Right ventricle myocardium inferior (tissue), 1 donor: Measurements from ENCODE around the gene TJP3. TPM values are rescaled to one million over a fixed set of nuclear protein-coding genes. Genes with fewer than 3 reads are reported as not detected.

ENCODE experiments used
- ATAC-seq: fragments of 200-7000 bp; cut with Tn5 transposase; one replicate; pipeline ENCODE4 v1.9.1; 2020; ENCODE audit warnings: mild to moderate bottlenecking, moderate library complexity
- DNase-seq: peaks from one replicate; pipeline ENCODE4 v3.0.0; 2021; ENCODE audit errors: missing footprints
- intact Hi-C: fragments of 100-400 bp; cut with DNase I; formaldehyde crosslinking; loops from one replicate; pipeline ENCODE4 v1.11.0; 2022
- total RNA-seq: library from RNA; stranded (reverse); fragmentation: NEBNext Ultra II Directional; extraction: Animal tissue kit (Norgen Biotek cat#: 25700); gene quantifications from one replicate; pipeline ENCODE4 v1.2.1, GENCODE V29; 2021
- donor health status: DM: no; HTN: yes; CAD: no; lungs with severe emphysema.

TJP3 gene
- total RNA-seq, 1 donor from 2014 or later, result 0.62 TPM

- ATAC-seq (no peak), DNase-seq (no peak)
- intact Hi-C loops, result no loop called here
Measured at GRCh38 chr19:3774621-3775373, 66.6 kb downstream of the TJP3 start.

DNA sequence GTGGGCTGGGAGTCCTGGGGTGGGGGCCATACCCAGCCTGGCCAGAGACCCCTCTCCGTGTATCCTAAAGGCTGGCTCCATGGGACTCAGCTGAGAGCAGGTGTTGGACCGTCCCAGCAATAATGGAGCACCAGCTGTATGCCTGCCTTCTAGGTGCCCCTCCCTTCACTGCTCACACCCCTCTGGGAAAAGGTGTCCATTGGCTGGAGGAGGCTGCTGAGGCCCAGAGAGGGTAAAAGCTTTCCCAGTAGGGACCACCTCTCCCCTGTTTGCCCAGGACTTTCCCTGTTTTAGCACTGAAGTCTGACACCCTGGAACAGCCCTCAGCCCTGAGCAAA lies 67.2 kb downstream of the TJP3 start:
- DNase-seq (no peak), ATAC-seq (no peak)
- intact Hi-C loops, result no loop called here

DNA sequence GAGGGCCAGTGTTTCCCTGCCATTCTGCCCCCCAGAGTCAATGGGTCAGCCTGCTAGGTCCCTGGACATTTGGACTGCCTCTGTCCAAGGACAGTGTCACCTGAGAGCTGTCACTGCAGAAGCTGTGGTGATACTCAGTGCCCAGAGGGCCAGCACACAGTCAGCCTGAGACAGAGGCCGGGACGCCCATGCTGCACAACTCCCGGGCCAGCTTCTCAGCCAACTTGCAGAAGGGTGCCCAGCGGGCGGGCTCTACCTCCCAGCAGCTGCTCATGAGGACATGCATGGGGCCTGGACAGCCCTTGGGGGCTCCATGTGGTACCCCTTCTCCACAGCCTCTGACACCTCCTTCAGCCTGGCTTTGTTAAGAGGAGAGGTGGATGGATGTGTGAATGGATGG lies 67.6 kb downstream of the TJP3 start:
- ATAC-seq (no peak), DNase-seq (no peak)
- intact Hi-C loops, result no loop called here

- ATAC-seq (no peak), DNase-seq (no peak)
- intact Hi-C loops, result no loop called here
Measured at GRCh38 chr19:3776479-3777040, 68.4 kb downstream of the TJP3 start.

- DNase-seq (no peak), ATAC-seq (no peak)
- intact Hi-C loops, result no loop called here
Measured at GRCh38 chr19:3778104-3778867, 70.1 kb downstream of the TJP3 start.

DNA sequence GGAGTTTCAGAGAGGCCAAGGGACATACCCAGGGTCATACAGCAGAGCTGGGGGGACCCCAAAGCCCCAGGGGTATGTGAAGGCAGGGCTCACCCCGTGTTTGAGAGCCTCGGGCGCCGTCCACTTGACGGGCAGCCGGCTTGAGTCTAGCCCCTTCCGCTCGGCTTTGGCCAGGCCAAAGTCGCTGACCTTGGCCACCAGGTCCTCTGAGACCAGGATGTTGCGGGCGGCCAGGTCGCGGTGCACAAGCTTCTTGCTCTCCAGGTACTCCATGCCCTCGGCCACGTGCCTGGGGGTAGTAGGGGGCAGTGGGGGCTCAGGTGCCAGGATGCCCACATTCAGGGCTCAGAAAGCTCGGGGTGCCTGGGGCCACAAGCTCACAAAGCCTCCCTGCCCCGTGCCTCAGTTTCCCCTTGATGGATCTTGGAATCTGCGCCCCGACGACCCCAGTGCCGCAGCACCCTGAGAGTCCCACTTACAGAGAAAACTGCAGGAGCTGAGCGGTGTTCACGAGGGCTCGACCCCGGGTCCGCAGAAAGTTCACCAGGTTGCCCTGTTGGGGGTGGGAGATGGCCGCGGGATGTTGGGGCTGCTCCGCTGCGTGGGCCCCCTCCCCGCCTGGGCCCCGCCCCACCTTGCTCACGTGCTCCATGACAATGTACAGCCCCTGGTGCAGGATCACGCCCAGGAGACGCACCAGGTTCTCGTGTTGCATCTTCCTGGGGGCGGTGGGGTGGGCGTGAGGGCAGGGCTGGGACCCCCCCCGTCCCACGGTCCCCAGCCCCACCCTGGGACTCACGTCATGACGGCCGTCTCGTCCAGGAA lies 70.9 kb downstream of the TJP3 start:
- ATAC-seq, result no peak
- intact Hi-C loops, result no loop called here
- DNase-seq, result no peak

DNA sequence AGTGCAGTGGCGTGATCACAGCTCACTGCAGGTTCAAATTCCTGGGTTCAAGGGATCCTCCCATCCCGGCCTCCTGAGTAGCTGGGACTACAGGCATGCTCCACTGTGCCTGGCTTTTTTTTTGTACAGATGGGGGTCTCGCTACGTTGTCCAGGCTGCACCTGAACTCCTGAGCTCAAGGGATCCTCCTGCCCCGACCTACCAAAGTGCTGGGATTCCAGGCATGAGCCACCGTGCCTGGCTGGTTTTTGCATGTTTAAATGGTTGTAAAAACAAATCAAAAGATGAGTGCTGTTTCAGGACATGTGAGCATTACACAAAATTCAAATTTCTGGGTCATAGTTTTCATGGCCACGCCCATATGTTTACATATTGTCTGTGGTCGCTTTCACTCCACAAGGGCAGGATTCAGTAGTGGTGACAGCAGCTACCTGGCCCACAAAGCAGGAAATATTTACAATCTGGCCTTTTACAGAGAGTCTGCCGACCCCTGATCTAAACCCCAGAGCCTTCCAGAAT lies 72.7 kb downstream of the TJP3 start:
- intact Hi-C loops, result no loop called here
- ATAC-seq (no peak), DNase-seq (no peak)

DNA sequence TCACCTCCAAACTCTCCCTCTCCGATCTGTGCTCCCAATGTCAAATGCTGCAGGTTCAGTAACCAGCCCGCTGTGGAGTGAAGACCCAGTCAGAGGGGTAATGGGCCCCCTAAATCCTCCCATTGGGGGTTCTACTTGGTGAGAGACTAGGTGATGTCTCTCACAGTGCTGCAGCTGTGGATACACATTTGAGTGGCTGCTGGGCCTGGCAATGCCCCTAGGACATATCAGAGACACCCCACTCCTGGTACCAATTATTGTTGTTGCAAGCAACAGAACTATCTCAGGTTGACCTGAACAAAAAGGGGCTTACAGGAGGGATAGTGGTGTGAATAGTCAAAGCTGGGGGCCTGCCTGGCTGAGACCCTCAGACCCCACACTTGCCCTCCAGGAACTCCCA lies 73.4 kb downstream of the TJP3 start:
- intact Hi-C loops, result no loop called here

GRCh38 chr19:3782330-3782729 lies 74.1 kb downstream of the TJP3 start:
- ATAC-seq (no peak), DNase-seq (no peak)
- intact Hi-C loops, result no loop called here

More for the DNA sequence above, 73.4 kb downstream of the TJP3 start:
- ATAC-seq (no peak), DNase-seq (no peak)

DNA sequence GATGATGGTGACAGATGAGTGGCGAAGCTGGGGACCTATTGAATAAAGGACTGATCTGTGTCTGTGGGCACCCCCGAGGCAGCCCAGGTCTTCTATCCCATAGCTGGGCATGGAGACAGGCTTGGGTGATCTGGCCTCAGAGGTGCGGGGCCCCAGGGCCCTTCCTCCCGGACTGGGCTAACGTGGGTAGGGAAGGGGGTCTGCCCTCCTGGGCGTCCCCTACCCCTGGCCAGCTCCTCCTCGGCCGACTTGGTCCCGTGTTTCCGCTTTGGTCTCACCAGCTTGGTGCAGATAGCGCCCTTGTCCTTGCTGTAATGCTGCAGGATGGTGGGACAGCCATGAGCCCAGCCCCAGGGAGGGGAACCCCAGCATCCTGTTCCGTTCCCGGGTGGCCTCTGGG lies 74.7 kb downstream of the TJP3 start:
- intact Hi-C loops, result no loop called here
- DNase-seq, result no peak
- no peak for ATAC-seq

GRCh38 chr19:3783660-3784584 lies 75.7 kb downstream of the TJP3 start:
- intact Hi-C loops, result no loop called here
- DNase-seq (no peak), ATAC-seq (no peak)

DNA sequence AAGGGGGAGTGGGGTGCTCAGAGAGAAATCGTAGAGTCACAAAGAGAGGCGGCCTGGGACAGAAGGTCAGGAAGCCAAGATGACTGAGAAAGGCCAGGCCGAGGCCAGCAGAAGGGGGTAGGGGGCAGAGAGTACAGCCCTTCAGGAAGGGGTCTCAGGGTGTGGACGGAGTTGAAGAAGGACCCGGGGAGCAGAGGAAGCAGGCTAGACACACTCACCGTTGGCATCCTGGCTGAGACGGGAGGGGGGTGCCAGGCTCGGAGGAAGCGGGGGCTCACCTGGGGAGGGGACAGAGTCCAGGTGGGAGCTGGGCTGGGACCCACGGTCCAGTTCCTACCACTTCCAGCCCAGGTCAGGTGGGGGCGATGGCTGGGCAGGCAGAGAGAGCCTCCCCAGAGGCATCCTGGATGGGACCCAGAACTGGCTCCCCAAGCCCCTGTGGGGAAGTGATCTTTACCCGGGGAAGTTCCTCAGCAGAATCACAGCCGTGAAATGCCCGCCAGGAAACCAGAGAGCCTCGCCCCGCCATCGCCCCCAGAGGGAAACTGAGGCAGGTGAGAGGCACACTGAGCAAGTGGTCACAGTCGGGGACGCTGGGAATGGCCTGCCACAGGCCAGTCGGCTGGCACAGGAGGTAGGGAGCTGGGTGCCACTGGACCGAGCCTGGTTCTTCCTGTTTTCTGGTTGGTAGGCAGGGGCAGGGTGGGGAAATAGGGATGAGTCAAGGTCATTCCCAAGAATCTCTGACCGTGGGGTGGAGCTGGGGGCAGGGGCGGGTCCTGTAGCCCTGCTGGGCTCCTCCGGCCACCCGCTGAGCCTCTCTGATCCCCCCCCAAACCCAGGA lies 76.6 kb downstream of the TJP3 start:
- no peak for ATAC-seq
- no peak for DNase-seq
- intact Hi-C loops, result no loop called here

DNA sequence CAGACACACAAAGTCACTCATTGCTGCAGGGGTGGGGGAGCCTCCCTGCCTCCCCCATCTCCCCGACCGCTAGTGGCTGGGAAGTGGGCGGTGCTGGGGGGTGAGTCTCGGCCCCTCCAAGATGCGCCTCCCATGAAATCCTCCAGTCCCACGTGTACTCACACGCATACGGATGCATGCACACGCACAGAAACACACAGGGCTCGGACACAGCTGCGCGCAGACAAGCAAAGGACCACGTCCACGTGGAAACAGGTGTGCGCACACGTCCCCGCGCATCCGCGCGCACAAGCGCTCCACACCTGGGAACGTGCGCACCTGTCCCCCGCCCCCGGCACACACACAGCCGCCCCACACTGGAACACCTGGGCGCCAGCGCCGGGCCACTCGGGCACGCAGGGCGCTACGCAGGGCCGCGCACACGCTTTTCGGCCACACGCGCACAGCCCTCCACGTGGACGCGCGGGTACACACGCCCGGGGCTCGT lies 77.3 kb downstream of the TJP3 start:
- intact Hi-C loops, result no loop called here

DNA sequence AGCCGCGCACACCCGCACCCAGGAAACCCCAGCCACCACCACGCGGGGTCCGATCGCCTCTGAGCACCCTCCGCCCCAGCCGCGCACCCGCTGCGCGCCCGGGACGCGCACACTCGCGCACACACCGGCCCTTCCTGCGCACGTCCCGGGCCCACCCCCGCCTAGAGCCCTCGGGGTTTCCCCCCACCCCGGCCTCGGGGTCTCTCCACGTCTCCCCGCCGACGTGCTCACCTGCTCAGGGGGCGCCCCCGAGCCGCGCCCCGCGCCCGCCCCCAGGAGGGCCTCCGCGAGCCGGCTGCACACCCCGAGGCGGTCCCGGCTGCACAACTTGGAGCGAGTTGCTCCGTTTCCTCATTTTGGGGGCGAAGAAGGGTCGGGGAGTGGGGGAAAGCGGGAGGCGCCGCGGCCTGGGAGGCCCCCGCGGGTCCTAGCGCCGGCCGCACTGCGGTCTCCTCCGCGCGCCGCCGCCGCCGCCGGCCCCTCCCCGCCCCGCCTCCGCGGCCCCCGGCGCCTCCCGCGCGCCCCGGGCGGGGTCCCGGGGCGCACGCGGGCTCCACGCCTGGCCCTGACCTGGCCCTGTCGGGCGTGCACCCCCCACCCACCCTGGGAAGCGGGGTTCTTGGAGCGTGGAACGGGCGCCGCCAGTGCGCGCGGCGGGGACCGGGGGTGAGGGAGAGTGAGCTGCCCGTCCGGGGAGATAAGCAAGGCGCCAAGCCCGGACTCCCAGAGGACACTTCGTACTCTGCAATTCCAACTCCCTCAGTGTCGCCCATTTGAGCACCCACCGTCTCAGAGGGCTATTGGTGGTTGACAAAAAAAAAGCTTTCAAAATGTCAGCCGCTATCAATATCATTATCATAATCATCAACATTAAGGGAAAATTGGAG lies 78.0 kb downstream of the TJP3 start, which contains the start of gene MATK:
Gene MATK (minus strand): TSS at position 444 of the 887 bp plus-strand sequence. CDS start 1,246 bp downstream, outside the sequence.
- intact Hi-C loops, result no loop called here
- no peak for DNase-seq
- ATAC-seq, result no peak

More for the DNA sequence above, 77.3 kb downstream of the TJP3 start:
- ATAC-seq (no peak), DNase-seq (no peak)

DNA sequence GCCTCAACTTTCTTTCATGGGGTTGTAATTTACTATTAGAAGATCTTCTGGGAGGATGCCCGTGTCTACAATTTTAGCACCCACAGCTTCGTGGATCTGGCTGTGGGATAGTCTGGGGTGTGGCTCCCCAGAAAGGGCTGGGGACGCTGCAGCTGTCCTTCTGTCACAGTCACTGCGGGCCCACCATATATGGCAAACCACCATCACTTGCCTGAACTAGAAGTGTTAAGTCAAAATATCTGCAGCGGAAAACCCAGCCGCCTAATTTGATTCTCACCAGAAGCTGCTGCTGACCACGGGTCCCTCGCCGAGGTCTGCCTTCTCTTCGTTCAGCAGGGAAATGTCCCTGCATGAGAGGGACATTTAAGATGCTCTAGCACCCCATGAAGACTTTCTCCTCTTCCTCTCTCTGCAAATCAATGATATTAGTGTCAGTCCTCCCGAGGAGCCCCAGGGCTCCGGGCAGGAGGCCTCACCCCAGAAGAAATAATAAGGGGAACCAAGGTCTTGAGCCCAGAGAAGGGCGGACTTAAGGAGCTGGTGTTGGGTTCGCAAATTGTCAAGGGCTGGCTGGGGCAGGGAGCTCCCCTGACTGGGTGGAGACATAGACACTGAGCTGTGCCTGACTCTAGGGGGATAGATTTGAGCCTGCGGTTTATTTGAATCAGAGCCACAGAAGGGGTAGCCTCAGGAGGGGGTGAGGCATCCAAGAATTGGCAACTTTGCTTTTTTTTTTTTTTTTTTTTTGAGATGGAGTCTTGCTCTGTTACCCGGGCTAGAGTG lies 81.0 kb downstream of the TJP3 start:
- no peak for ATAC-seq
- intact Hi-C loops, result no loop called here
- DNase-seq, result no peak
